SK-N-SH (cell line): Measurements from ENCODE around the gene C1orf159.

ENCODE experiments used
- CTCF ChIP-seq: fragments of 200-600 bp; sonication (generic); IDR thresholded peaks from 2 replicates; pipeline ENCODE4 v1.6.1; 2017; ENCODE audit warnings: antibody characterized with exemption, mild to moderate bottlenecking, moderate library complexity
- EP300 ChIP-seq, 2 experiments: IDR thresholded peaks; 2 replicates each; pipeline versions ENCODE4 v1.4.0 to v1.6.1; 2012; ENCODE audit warnings: borderline replicate concordance in 1 of 2, low read depth in 1 of 2, low read length in 1 of 2
- GABPA ChIP-seq: IDR thresholded peaks from 2 replicates; pipeline ENCODE4 v1.4.0; 2012; ENCODE audit warnings: low read depth, mild to moderate bottlenecking
- IRF3 ChIP-seq: fragments of 150-350 bp; IDR thresholded peaks from 2 replicates; pipeline ENCODE4 v1.6.1; 2016; ENCODE audit warnings: mild to moderate bottlenecking, low read depth, low read length
- NFIC ChIP-seq: IDR thresholded peaks from 2 replicates; pipeline ENCODE4 v1.4.0; 2012; ENCODE audit warnings: borderline replicate concordance
- PBX3 ChIP-seq: IDR thresholded peaks from 2 replicates; pipeline ENCODE4; 2012
- POLR2AphosphoS5 ChIP-seq: IDR thresholded peaks from 2 replicates; pipeline ENCODE4 v1.6.1; 2012; ENCODE audit warnings: low read depth, low read length
- REST ChIP-seq: IDR thresholded peaks from 2 replicates; pipeline ENCODE4 v1.6.1; 2012; ENCODE audit warnings: mild to moderate bottlenecking, low read depth, low read length, moderate library complexity
- RXRA ChIP-seq: IDR thresholded peaks from 2 replicates; pipeline ENCODE4 v1.4.0; 2012; ENCODE audit warnings: low read depth, mild to moderate bottlenecking, borderline replicate concordance
- TAF1 ChIP-seq: IDR thresholded peaks from 2 replicates; pipeline ENCODE4 v1.6.1; 2012; ENCODE audit warnings: low read depth, mild to moderate bottlenecking, low read length, moderate library complexity, borderline replicate concordance

GRCh38 chr1:1122981-1123480 is 7.1 kb upstream of the C1orf159 start:
- TF ChIP-seq CTCF (no peak), TAF1 (no peak), GABPA (no peak), RXRA (no peak), POLR2AphosphoS5 (no peak), IRF3 (no peak), NFIC (no peak), REST (no peak), PBX3 (no peak), EP300 (IDR thresholded peaks at IDR 0.05; ENCODE audit: borderline replicate concordance in 1 of 2, low read depth in 1 of 2, low read length in 1 of 2) (no peak)
